ENCODE results near the gene MTAP. TPM values are rescaled to one million over a fixed set of nuclear protein-coding genes. Genes with fewer than 3 reads are reported as not detected.

MTAP gene
- total and polyA plus RNA-seq, 2 of the 13 experiments (the other 11 are each of a cell fraction or from before 2014, with no cell fraction given) = 16.7 to 51.2 TPM

DNA sequence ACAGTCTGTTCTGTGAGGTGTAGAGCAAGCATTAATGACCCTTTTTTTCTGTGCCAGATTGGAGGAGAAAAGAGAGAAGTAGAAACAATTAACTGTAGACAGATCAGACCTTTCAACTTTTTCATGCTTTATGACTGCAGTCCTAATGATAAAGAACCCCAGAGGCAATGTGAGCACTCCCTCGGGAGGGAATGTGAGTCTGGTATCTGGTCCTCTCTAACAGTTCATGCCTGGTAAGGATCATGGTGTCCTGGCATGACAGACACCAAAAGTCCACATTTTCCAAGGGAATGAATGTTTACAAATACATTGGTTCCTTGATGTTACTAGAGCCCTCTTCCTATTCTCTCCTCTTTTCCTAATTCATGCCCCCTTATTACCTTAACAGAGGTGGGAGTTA is 70.3 kb downstream of the MTAP start:
- Histone ChIP-seq H3K4me2 (ENCODE audit: low read depth, low read length) (no peak overlapping the region), H3K27me3 (ENCODE audit: control insufficient read depth in 1 of 2, insufficient read depth in 2 of 2, low read length in 2 of 2) (no peaks in the 10 kb centered on the region), H3K27ac (ENCODE audit: extremely low read length, insufficient read depth, low read length) (no peak overlapping the region), H2AFZ (ENCODE audit: low read length) (no peak overlapping the region), H3K9ac (ENCODE audit: insufficient read depth, low read depth, low read length) (no peak overlapping the region), H3K79me2 (ENCODE audit: insufficient read depth, low read length) (no peaks in the 10 kb centered on the region), H3K36me3 (replicated peaks in 1 of 2; ENCODE audit: control insufficient read depth in 1 of 2, insufficient read depth in 2 of 2, low read length in 2 of 2) (peaks cover 0 to 2% of the 10 kb centered on the region in 2 experiments; a peak in 2 of 5 replicates), H3K4me1 (ENCODE audit: insufficient read depth, low read length) (no peaks in the 10 kb centered on the region), H3K9me3 (ENCODE audit: low read length) (no peaks in the 10 kb centered on the region), H3K4me3 (replicated peaks in 1 of 3; ENCODE audit: insufficient read depth in 1 of 3, low read depth in 2 of 3, low read length in 3 of 3) (no peak overlapping the region), H4K20me1 (ENCODE audit: insufficient read depth, low read length) (no peaks in the 10 kb centered on the region)
- ChIA-PET POLR2A (no interaction called here), CTCF (ENCODE audit: low intra/inter-chr PET ratio, low total read pairs) (no interaction called here)
- BruUV-seq (replicated peaks) = no TSS peak
- in situ Hi-C loops (cut with HindIII; ENCODE audit: extremely low pct_ligation_motif_present, low pct_unique_long_range_greater_than_20kb) (no loop called here), intact Hi-C loops (cut with micrococcal nuclease; ENCODE audit: unreplicated experiment) (no loop called here)
- WGBS (ENCODE audit: low lambda C conversion rate) = 80% methylated on average over 1 of the region's 1 CpG
- no peak for DNase-seq (ENCODE audit: low spot score)
- TF ChIP-seq RBM22 (optimal IDR thresholded peaks at IDR 0.05; ENCODE audit: low read length) (peak; percentile 36), ATF3 (CRISPR knock-in tag; IDR thresholded peaks at IDR 0.05) (no peak)
- ATAC-seq = no peak; the same call in 2 of the 3 replicates
- no peak for FAIRE-seq

DNA sequence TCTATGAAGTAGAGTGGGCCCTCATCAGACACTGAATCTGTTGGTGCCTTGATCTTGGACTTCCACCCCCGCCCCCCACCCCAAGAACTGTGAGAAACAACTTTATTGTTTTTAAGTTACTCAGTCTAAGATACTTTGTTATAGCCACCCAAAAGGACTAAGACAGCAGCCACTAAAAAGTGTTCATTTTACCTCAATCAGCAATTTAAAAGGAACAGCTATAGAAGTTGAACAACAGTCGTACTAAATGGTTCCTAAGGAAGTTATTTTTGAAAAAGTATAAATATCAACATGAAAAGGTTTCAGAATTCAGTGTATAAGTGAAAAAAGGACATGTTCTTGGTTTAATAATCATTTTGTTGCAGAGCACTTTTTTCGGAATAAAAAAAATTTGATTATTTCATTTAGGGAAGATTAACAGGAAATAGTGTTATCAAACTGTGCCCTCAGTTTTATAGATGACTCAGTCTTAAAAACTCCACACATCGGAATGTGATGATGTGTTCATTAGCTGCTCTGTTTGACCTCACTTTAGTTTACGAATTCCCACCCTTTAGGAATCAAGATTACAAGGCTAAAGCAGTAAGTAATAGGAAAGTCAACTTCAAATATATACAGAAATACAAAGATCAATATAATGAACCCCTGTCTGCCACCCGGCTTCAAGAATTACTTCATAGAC is 71.2 kb downstream of the MTAP start:
- no peak overlapping the region for H3K27ac ChIP-seq (ENCODE audit: extremely low read length, insufficient read depth, low read length)
- no peaks in the 10 kb centered on the region for H3K9me3 ChIP-seq (ENCODE audit: low read length)
- H4K20me1 ChIP-seq (ENCODE audit: insufficient read depth, low read length) = no peaks in the 10 kb centered on the region
- in situ Hi-C loops (cut with HindIII; ENCODE audit: extremely low pct_ligation_motif_present, low pct_unique_long_range_greater_than_20kb) (no loop called here), intact Hi-C loops (cut with micrococcal nuclease; ENCODE audit: unreplicated experiment) (no loop called here)
- H3K4me1 ChIP-seq (ENCODE audit: insufficient read depth, low read length) = no peaks in the 10 kb centered on the region
- peaks cover 0 to 2% of the 10 kb centered on the region in 2 experiments; a peak in 2 of 5 replicates for H3K36me3 ChIP-seq (replicated peaks in 1 of 2; ENCODE audit: control insufficient read depth in 1 of 2, insufficient read depth in 2 of 2, low read length in 2 of 2)
- ATAC-seq (no peak), FAIRE-seq (no peak), DNase-seq (ENCODE audit: low spot score) (no peak)
- ChIA-PET POLR2A (no interaction called here), CTCF (ENCODE audit: low intra/inter-chr PET ratio, low total read pairs) (no interaction called here)
- H3K9ac ChIP-seq (ENCODE audit: insufficient read depth, low read depth, low read length) = no peak overlapping the region
- H3K4me2 ChIP-seq (ENCODE audit: low read depth, low read length) = no peak overlapping the region
- H3K4me3 ChIP-seq (replicated peaks in 1 of 3; ENCODE audit: insufficient read depth in 1 of 3, low read depth in 2 of 3, low read length in 3 of 3) = no peak overlapping the region
- WGBS (ENCODE audit: low lambda C conversion rate) = 94% methylated on average over 6 of the region's 6 CpGs
- no peaks in the 10 kb centered on the region for H3K79me2 ChIP-seq (ENCODE audit: insufficient read depth, low read length)
- no peaks in the 10 kb centered on the region for H3K27me3 ChIP-seq (ENCODE audit: control insufficient read depth in 1 of 2, insufficient read depth in 2 of 2, low read length in 2 of 2)
- H2AFZ ChIP-seq (ENCODE audit: low read length) = no peak overlapping the region
- no TSS peak for BruUV-seq (replicated peaks)
- no peak for TF ChIP-seq ZNF597 (CRISPR knock-in tag; IDR thresholded peaks at IDR 0.05)
- no peak for TF ChIP-seq SP4 (CRISPR knock-in tag; IDR thresholded peaks at IDR 0.05)
- peak; percentile 69 to 77 for TF ChIP-seq MAFK (conservative IDR thresholded peaks at IDR 0.05 in 1 of 2, IDR thresholded peaks at IDR 0.05 in 1 of 2; ENCODE audit: low read length in 2 of 2)
- no peak for TF ChIP-seq ZNF382 (CRISPR knock-in tag; IDR thresholded peaks at IDR 0.05; ENCODE audit: borderline replicate concordance)
- no peak for TF ChIP-seq RBM22 (optimal IDR thresholded peaks at IDR 0.05; ENCODE audit: low read length)
- TF ChIP-seq MAFF (IDR thresholded peaks at IDR 0.05; ENCODE audit: low read depth, low read length) = peak; percentile 60; the same call in 1 of the 2 replicates
- TF ChIP-seq, protein P1, sequence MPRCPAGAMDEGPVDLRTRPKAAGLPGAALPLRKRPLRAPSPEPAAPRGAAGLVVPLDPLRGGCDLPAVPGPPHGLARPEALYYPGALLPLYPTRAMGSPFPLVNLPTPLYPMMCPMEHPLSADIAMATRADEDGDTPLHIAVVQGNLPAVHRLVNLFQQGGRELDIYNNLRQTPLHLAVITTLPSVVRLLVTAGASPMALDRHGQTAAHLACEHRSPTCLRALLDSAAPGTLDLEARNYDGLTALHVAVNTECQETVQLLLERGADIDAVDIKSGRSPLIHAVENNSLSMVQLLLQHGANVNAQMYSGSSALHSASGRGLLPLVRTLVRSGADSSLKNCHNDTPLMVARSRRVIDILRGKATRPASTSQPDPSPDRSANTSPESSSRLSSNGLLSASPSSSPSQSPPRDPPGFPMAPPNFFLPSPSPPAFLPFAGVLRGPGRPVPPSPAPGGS (CRISPR knock-in tag; IDR thresholded peaks at IDR 0.05) = no peak
- no peak for TF ChIP-seq NR2F2 (IDR thresholded peaks at IDR 0.05; ENCODE audit: borderline replicate concordance, low read depth)
- TF ChIP-seq FOXP4 (CRISPR knock-in tag; IDR thresholded peaks at IDR 0.05) = no peak
- TF ChIP-seq NR3C1 (CRISPR knock-in tag; IDR thresholded peaks at IDR 0.05) = no peak
